ENCODE measurements around the gene DGKZ.

Gene DGKZ

GRCh38 chr11:46392421-46393230 lies 45.4 kb downstream of the DGKZ start:
- Mint-ChIP-seq H3K27me3 (peaks cover 12% of the 10 kb centered on the region), H3K36me3 (peaks cover 2% of the 10 kb centered on the region), H3K27ac (no peak overlapping the region), H3K4me1 (ENCODE audit: low read depth) (peaks cover 18% of the 10 kb centered on the region), H3K4me3 (peak overlapping the region; percentile 78), H3K9me3 (ENCODE audit: low read depth) (no peaks in the 10 kb centered on the region)

- Mint-ChIP-seq H3K4me3 (peak overlapping the region; percentile 78), H3K9me3 (ENCODE audit: low read depth) (no peaks in the 10 kb centered on the region), H3K4me1 (ENCODE audit: low read depth) (peaks cover 15% of the 10 kb centered on the region), H3K27ac (no peak overlapping the region), H3K27me3 (peaks cover 10% of the 10 kb centered on the region), H3K36me3 (peaks cover 2% of the 10 kb centered on the region)
Measured at GRCh38 chr11:46393231-46393616, 46.0 kb downstream of the DGKZ start.

GRCh38 chr11:46393759-46394158 lies 46.5 kb downstream of the DGKZ start:
- Mint-ChIP-seq H3K27ac (no peak overlapping the region), H3K4me1 (ENCODE audit: low read depth) (peaks cover 13% of the 10 kb centered on the region)

GRCh38 chr11:46397526-46397925 lies 50.3 kb downstream of the DGKZ start:
- no peaks in the 10 kb centered on the region for H3K9me3 Mint-ChIP-seq (ENCODE audit: low read depth)
- peaks cover 7% of the 10 kb centered on the region for H3K4me1 Mint-ChIP-seq (ENCODE audit: low read depth)
- peaks cover 2% of the 10 kb centered on the region for H3K36me3 Mint-ChIP-seq
- peaks cover 5% of the 10 kb centered on the region for H3K27me3 Mint-ChIP-seq
- no peak overlapping the region for H3K27ac Mint-ChIP-seq
- no peak overlapping the region for H3K4me3 Mint-ChIP-seq

More at GRCh38 chr11:46393759-46394158, 46.5 kb downstream of the DGKZ start:
- H3K9me3 Mint-ChIP-seq (ENCODE audit: low read depth), result no peaks in the 10 kb centered on the region
- H3K36me3 Mint-ChIP-seq, result peaks cover 2% of the 10 kb centered on the region
- no peak overlapping the region for H3K4me3 Mint-ChIP-seq
- H3K27me3 Mint-ChIP-seq, result peaks cover 5% of the 10 kb centered on the region

- Mint-ChIP-seq H3K9me3 (ENCODE audit: low read depth) (no peaks in the 10 kb centered on the region), H3K4me3 (no peak overlapping the region), H3K27ac (no peak overlapping the region), H3K36me3 (peaks cover 4% of the 10 kb centered on the region), H3K4me1 (ENCODE audit: low read depth) (no peaks in the 10 kb centered on the region), H3K27me3 (no peaks in the 10 kb centered on the region)
Measured at GRCh38 chr11:46402957-46403902, 56.0 kb downstream of the DGKZ start.

- no peaks in the 10 kb centered on the region for H3K27me3 Mint-ChIP-seq
- no peak overlapping the region for H3K4me3 Mint-ChIP-seq
- H3K9me3 Mint-ChIP-seq (ENCODE audit: low read depth), result no peaks in the 10 kb centered on the region
- H3K27ac Mint-ChIP-seq, result no peak overlapping the region
- H3K36me3 Mint-ChIP-seq, result peaks cover 4% of the 10 kb centered on the region
- H3K4me1 Mint-ChIP-seq (ENCODE audit: low read depth), result no peaks in the 10 kb centered on the region
Measured at GRCh38 chr11:46404476-46405017, 57.3 kb downstream of the DGKZ start.

GRCh38 chr11:46407635-46408034 lies 60.4 kb downstream of the DGKZ start:
- no peaks in the 10 kb centered on the region for H3K27me3 Mint-ChIP-seq
- H3K4me3 Mint-ChIP-seq, result no peak overlapping the region
- no peaks in the 10 kb centered on the region for H3K9me3 Mint-ChIP-seq (ENCODE audit: low read depth)
- H3K27ac Mint-ChIP-seq, result no peak overlapping the region
- no peaks in the 10 kb centered on the region for H3K4me1 Mint-ChIP-seq (ENCODE audit: low read depth)
- peaks cover 10% of the 10 kb centered on the region for H3K36me3 Mint-ChIP-seq

- Mint-ChIP-seq H3K27me3 (no peaks in the 10 kb centered on the region), H3K27ac (no peak overlapping the region), H3K36me3 (peaks cover 10% of the 10 kb centered on the region), H3K9me3 (ENCODE audit: low read depth) (no peaks in the 10 kb centered on the region), H3K4me3 (no peak overlapping the region), H3K4me1 (ENCODE audit: low read depth) (no peaks in the 10 kb centered on the region)
Measured at GRCh38 chr11:46408407-46408986, 61.2 kb downstream of the DGKZ start.

GRCh38 chr11:46410021-46410420 lies 62.8 kb downstream of the DGKZ start:
- H3K9me3 Mint-ChIP-seq (ENCODE audit: low read depth), result no peaks in the 10 kb centered on the region
- H3K4me3 Mint-ChIP-seq, result no peak overlapping the region
- H3K4me1 Mint-ChIP-seq (ENCODE audit: low read depth), result peaks cover 13% of the 10 kb centered on the region
- peaks cover 6% of the 10 kb centered on the region for H3K36me3 Mint-ChIP-seq
- H3K27me3 Mint-ChIP-seq, result no peaks in the 10 kb centered on the region
- H3K27ac Mint-ChIP-seq, result no peak overlapping the region

GRCh38 chr11:46413760-46414465 lies 66.7 kb downstream of the DGKZ start:
- no peaks in the 10 kb centered on the region for H3K9me3 Mint-ChIP-seq (ENCODE audit: low read depth)
- H3K27ac Mint-ChIP-seq, result no peak overlapping the region
- peaks cover 24% of the 10 kb centered on the region for H3K4me1 Mint-ChIP-seq (ENCODE audit: low read depth)
- H3K27me3 Mint-ChIP-seq, result no peaks in the 10 kb centered on the region
- H3K36me3 Mint-ChIP-seq, result peaks cover 12% of the 10 kb centered on the region
- H3K4me3 Mint-ChIP-seq, result peak overlapping the region; percentile 12

- no peaks in the 10 kb centered on the region for H3K9me3 Mint-ChIP-seq (ENCODE audit: low read depth)
- H3K4me3 Mint-ChIP-seq, result peak overlapping the region; percentile 12
- peaks cover 24% of the 10 kb centered on the region for H3K4me1 Mint-ChIP-seq (ENCODE audit: low read depth)
- H3K27ac Mint-ChIP-seq, result no peak overlapping the region
- H3K36me3 Mint-ChIP-seq, result peaks cover 12% of the 10 kb centered on the region
- no peaks in the 10 kb centered on the region for H3K27me3 Mint-ChIP-seq
Measured at GRCh38 chr11:46414466-46414796, 67.2 kb downstream of the DGKZ start.

GRCh38 chr11:46414879-46415278 lies 67.6 kb downstream of the DGKZ start:
- peaks cover 24% of the 10 kb centered on the region for H3K4me1 Mint-ChIP-seq (ENCODE audit: low read depth)
- no peak overlapping the region for H3K27ac Mint-ChIP-seq
- H3K9me3 Mint-ChIP-seq (ENCODE audit: low read depth), result no peaks in the 10 kb centered on the region
- peaks cover 9% of the 10 kb centered on the region for H3K36me3 Mint-ChIP-seq
- no peaks in the 10 kb centered on the region for H3K27me3 Mint-ChIP-seq
- H3K4me3 Mint-ChIP-seq, result no peak overlapping the region

GRCh38 chr11:46417711-46418110 lies 70.4 kb downstream of the DGKZ start:
- no peaks in the 10 kb centered on the region for H3K9me3 Mint-ChIP-seq (ENCODE audit: low read depth)
- peaks cover 10% of the 10 kb centered on the region for H3K36me3 Mint-ChIP-seq
- no peak overlapping the region for H3K27ac Mint-ChIP-seq
- peaks cover 24% of the 10 kb centered on the region for H3K4me1 Mint-ChIP-seq (ENCODE audit: low read depth)
- no peaks in the 10 kb centered on the region for H3K27me3 Mint-ChIP-seq
- no peak overlapping the region for H3K4me3 Mint-ChIP-seq

- peaks cover 12% of the 10 kb centered on the region for H3K36me3 Mint-ChIP-seq
- H3K27ac Mint-ChIP-seq, result no peak overlapping the region
- no peaks in the 10 kb centered on the region for H3K27me3 Mint-ChIP-seq
- H3K4me3 Mint-ChIP-seq, result no peak overlapping the region
- H3K9me3 Mint-ChIP-seq (ENCODE audit: low read depth), result no peaks in the 10 kb centered on the region
- H3K4me1 Mint-ChIP-seq (ENCODE audit: low read depth), result peaks cover 23% of the 10 kb centered on the region
Measured at GRCh38 chr11:46418751-46419150, 71.5 kb downstream of the DGKZ start.
